ENCODE data around the gene SERPINA6. TPM values are rescaled to one million over a fixed set of nuclear protein-coding genes. Genes with fewer than 3 reads are reported as not detected.

Gene SERPINA6
- total RNA-seq, 4 donors from 2014 or later: not detected

DNA sequence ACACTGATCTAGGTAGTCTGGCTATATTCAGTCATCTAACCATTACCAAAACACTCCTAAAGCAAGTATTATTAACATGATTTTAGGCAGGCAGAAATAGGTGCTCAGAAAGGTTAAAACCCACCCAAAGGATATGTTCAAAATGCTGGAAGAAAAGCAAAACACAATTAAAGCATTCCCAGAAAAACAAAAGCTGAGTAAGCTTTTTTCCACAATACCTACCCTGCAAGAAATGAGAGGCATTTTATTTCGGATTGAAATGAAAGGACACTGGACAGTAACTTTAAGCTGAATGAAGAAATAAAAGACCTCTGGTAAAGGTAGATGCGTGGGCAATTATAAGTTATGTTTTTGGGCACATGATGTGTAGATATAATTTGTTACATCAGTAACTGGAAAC, 8.2 kb downstream of the SERPINA6 start:
- H3K9me3 ChIP-seq: peaks cover 5% of the 10 kb centered on the region
- H3K36me3 ChIP-seq: no peaks in the 10 kb centered on the region
- no peak overlapping the region for H3K27ac ChIP-seq
- 90 to 91% methylated on average over 2 of the region's 2 CpGs for WGBS, 2 donors
- H3K27me3 ChIP-seq: no peaks in the 10 kb centered on the region
- intact Hi-C loops (cut with DNase I): no loop called here
- TF ChIP-seq POLR2A (IDR thresholded peaks at IDR 0.05): no peak
- TF ChIP-seq, protein P1, sequence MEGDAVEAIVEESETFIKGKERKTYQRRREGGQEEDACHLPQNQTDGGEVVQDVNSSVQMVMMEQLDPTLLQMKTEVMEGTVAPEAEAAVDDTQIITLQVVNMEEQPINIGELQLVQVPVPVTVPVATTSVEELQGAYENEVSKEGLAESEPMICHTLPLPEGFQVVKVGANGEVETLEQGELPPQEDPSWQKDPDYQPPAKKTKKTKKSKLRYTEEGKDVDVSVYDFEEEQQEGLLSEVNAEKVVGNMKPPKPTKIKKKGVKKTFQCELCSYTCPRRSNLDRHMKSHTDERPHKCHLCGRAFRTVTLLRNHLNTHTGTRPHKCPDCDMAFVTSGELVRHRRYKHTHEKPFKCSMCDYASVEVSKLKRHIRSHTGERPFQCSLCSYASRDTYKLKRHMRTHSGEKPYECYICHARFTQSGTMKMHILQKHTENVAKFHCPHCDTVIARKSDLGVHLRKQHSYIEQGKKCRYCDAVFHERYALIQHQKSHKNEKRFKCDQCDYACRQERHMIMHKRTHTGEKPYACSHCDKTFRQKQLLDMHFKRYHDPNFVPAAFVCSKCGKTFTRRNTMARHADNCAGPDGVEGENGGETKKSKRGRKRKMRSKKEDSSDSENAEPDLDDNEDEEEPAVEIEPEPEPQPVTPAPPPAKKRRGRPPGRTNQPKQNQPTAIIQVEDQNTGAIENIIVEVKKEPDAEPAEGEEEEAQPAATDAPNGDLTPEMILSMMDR (IDR thresholded peaks at IDR 0.05): no peak
- no peak for DNase-seq
- no peaks in the 10 kb centered on the region for H3K4me1 ChIP-seq
- H3K4me3 ChIP-seq (replicated peaks in 1 of 3): no peak overlapping the region

DNA sequence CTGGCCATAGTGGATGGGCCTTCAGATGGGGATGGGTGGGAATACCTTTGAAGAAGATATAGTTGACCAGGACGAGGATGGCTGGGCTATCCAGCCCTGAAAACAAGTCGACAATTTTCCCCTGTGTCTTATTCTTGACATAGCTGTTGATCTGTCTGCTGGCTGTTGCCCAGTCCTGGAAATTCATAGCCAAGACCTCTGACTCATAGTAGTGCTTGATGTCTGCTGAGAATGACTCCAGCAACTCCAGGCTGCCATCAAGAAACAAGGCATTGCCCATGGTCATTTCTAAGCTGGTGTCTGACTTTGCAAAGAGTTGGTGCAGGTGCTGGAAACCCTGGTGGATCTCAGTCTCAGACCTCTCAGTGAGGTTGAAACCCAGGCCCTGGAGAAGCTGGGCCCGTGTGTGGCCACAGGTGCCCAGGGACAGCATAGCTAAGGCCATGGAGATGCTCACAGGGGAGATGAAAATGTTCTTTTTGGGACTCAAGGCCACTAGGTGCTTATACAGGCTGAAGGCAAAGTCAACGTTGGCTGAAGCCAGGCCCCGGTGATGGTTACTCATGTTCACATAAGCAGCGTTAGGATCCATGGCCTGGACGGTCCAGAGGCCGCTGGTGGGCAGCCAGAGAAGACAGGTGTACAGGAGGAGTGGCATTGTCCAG, 9.0 kb downstream of the SERPINA6 start:
- DNase-seq: no peak
- H3K36me3 ChIP-seq: no peaks in the 10 kb centered on the region
- intact Hi-C loops (cut with DNase I): no loop called here
- TF ChIP-seq, protein P1 (IDR thresholded peaks at IDR 0.05): no peak
- no peak for TF ChIP-seq POLR2A (IDR thresholded peaks at IDR 0.05)
- H3K9me3 ChIP-seq: peaks cover 5% of the 10 kb centered on the region
- no peaks in the 10 kb centered on the region for H3K4me1 ChIP-seq
- WGBS, 2 donors: 81 to 88% methylated on average over 7 to 8 of the region's 8 CpGs
- H3K27me3 ChIP-seq: no peaks in the 10 kb centered on the region
- no peak overlapping the region for H3K27ac ChIP-seq
- no peak overlapping the region for H3K4me3 ChIP-seq (replicated peaks in 1 of 3)

DNA sequence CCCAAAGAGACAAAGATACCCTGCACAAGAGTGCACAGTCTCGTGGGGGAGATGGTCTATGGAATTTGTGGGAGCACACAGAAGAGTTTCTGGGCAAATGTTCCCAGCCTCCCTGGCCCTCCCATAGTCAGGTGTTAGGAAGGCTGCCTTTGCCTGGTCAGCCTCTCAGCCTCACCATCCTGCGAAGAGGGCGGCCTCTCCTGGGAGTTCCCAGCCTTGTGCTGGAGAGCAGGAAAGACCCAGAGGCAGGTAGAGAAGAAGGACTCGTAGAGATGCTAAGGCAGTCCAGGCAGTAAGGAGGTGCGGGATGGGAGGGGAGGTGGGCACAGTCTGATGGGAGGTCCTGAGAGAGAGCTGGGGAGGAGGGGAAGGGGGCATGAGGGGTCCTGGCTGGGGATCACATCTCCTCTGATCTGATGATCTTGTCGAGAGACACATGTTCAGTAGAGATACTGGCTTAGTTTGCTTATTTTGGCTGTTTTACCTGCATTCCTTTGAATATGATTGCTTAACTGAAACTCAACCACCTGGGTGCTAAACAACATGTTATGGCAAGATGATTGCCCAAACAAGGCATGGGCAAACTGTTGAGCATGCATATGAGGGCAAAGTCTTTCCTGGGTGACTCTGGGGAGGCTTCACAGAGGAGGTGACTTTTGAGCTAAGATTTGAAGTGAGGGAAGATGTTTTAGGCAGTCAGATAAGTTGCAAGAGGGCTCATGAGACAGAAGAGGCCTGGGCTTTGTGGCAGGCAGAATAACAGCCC, 10.5 kb downstream of the SERPINA6 start:
- TF ChIP-seq, protein P1 (IDR thresholded peaks at IDR 0.05): no peak
- no peak for TF ChIP-seq POLR2A (IDR thresholded peaks at IDR 0.05)
- H3K9me3 ChIP-seq: no peaks in the 10 kb centered on the region
- H3K4me1 ChIP-seq: no peaks in the 10 kb centered on the region
- no peak for DNase-seq
- H3K36me3 ChIP-seq: no peaks in the 10 kb centered on the region
- 89 to 90% methylated on average over 6 of the region's 6 CpGs for WGBS, 2 donors
- intact Hi-C loops (cut with DNase I): no loop called here
- no peak overlapping the region for H3K27ac ChIP-seq
- H3K27me3 ChIP-seq: no peaks in the 10 kb centered on the region
- no peak overlapping the region for H3K4me3 ChIP-seq (replicated peaks in 1 of 3)

DNA sequence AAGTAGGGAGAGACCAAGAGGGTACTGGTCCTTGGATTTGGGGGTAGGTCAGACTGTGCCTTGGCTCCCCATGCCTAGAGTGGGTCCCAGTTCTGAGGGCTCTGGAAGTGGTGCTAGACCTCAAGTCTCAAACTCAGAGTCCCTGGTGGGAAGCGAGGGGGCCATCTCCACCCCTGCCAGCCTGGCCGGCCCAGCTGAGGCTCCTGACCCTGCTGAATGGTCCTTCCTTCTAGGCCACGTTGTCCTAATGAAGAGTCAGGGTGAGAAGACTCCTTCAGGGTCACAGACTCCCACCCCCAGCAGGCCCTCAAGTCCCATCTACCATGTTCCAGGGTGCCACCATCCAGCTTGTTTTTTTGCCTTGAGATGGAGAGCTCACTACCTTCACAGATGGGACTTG, 12.9 kb downstream of the SERPINA6 start:
- DNase-seq: no peak
- WGBS, 2 donors: 88 to 100% methylated on average over 1 to 3 of the region's 3 CpGs
- no peak for TF ChIP-seq POLR2A (IDR thresholded peaks at IDR 0.05)
- Histone ChIP-seq H3K9me3 (no peaks in the 10 kb centered on the region), H3K27me3 (no peaks in the 10 kb centered on the region), H3K4me1 (no peaks in the 10 kb centered on the region), H3K4me3 (replicated peaks in 1 of 3) (no peak overlapping the region), H3K27ac (no peak overlapping the region), H3K36me3 (no peaks in the 10 kb centered on the region)
- intact Hi-C loops (cut with DNase I): no loop called here

DNA sequence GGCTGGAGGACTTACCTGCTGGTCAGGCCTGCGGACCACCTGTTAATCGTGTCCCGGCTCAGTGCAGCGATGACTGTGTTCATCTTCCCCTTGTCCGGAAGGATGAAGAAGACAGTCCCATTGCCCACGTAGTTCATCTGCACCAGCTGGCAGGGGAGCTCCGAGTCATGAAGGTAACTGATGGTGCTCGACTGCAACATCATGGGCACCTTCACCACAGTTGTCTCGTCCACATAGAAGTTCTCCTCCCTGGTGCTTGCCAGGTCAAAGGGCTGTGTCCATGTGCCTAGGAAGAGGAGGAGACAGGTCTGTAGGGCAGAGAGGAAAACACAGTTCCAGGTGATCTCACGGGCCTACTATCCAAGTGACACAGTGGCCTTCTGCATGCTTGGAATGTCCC, 13.4 kb downstream of the SERPINA6 start:
- no peak for DNase-seq
- Histone ChIP-seq H3K4me1 (no peaks in the 10 kb centered on the region), H3K4me3 (replicated peaks in 1 of 3) (no peak overlapping the region), H3K36me3 (no peaks in the 10 kb centered on the region), H3K9me3 (no peaks in the 10 kb centered on the region), H3K27ac (no peak overlapping the region), H3K27me3 (no peaks in the 10 kb centered on the region)
- intact Hi-C loops (cut with DNase I): no loop called here
- 89 to 90% methylated on average over 8 to 10 of the region's 10 CpGs for WGBS, 2 donors
- no peak for TF ChIP-seq POLR2A (IDR thresholded peaks at IDR 0.05)

DNA sequence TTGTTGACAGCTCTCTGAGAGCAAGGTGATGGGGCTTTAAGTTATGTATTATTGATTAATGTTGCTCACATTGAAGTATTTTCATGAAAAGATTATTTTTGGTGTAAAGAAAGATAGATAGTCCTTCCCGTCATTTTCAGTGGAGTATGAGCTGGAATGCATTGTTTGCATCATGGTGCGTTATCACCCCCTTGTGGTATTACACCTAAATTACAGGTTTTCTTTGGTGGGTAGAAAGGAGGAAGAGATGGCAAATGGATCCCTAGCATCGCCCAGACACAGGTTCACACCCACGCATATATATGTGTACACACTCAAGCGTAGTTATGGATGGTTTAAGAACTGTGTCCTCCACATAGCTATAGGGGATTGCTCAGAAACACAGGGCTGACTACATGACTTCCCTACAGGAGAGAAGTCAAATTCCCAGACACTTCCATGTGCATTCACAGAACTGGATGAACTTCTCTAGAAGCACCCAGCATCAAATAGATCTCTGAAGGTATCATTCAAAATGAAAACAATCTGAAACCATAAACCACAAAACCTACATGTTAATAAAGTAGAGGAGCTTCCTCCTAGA, 15.6 kb downstream of the SERPINA6 start:
- no peaks in the 10 kb centered on the region for H3K27me3 ChIP-seq
- WGBS, 2 donors: 23 to 52% methylated on average over 5 of the region's 5 CpGs
- no peak overlapping the region for H3K4me3 ChIP-seq (replicated peaks in 1 of 3)
- no peak for DNase-seq
- no peak overlapping the region for H3K27ac ChIP-seq
- no peaks in the 10 kb centered on the region for H3K36me3 ChIP-seq
- TF ChIP-seq, protein P1 (IDR thresholded peaks at IDR 0.05): no peak
- no peak for TF ChIP-seq POLR2A (IDR thresholded peaks at IDR 0.05)
- H3K4me1 ChIP-seq: no peaks in the 10 kb centered on the region
- no peaks in the 10 kb centered on the region for H3K9me3 ChIP-seq
- intact Hi-C loops (cut with DNase I): no loop called here

Measured in thyroid gland (tissue), 4 donors.